ENCODE data around the gene NFIX. TPM values are rescaled to one million over a fixed set of nuclear protein-coding genes. Genes with fewer than 3 reads are reported as not detected.
"Not testable (repeated sequence)": the region's sequence is repeated elsewhere in the genome, so short reads cannot be mapped to it uniquely, and the experiment has no call there.

NFIX gene
- total and polyA plus RNA-seq, 4 donors = 26.0 to 190 (median 89.6) TPM

DNA sequence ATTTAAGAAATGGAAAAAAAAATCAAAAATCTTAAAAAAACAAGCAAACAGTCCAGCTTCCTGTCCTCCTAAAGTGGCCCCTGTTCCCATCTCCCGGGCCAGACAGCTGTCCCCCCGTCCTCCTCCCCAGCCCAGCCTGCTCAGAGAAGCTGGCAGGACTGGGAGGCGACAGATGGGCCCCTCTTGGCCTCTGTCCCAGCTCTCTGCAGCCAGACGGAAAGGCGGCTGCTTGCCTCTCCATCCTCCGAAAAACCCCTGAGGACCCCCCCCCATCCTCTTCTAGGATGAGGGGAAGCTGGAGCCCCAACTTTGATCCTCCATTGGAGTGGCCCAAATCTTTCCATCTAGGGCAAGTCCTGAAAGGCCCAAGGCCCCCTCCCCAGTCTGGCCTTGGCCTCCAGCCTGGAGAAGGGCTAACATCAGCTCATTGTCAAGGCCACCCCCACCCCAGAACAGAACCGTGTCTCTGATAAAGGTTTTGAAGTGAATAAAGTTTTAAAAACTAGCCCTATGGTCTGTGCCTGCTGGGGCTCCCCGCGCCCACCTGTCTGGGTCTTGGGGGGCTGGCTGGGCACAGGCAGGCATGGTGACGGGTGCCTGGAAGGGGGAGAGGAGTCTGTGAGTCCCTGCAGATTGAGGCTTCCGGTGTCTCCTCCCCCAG is 42.0 kb upstream of the NFIX start:
- DNase-seq (peak; percentile 90 to 94 (median 93)), ATAC-seq (ENCODE audit: insufficient read depth, low FRiP score) (no peak)
- Histone ChIP-seq H3K27ac (ENCODE audit: low read depth in 1 of 2, low read length in 1 of 2) (peak overlapping the region; percentile 52 to 79), H3K36me3 (ENCODE audit: control insufficient read depth in 4 of 4, insufficient read depth in 4 of 4, low read length in 4 of 4) (peaks cover 10 to 45% (median 27%) of the 10 kb centered on the region in 4 donors), H3K4me1 (ENCODE audit: control insufficient read depth in 5 of 5, insufficient read depth in 5 of 5, low read length in 5 of 5) (peaks cover 0 to 40% (median 11%) of the 10 kb centered on the region in 5 donors), H3K4me3 (no peak overlapping the region), H3K9me3 (ENCODE audit: control insufficient read depth in 4 of 4, insufficient read depth in 3 of 4, low read length in 3 of 4) (no peaks in the 10 kb centered on the region), H3K27me3 (ENCODE audit: control insufficient read depth in 3 of 3, insufficient read depth in 3 of 3, low read length in 2 of 3) (no peaks in the 10 kb centered on the region), H3K9ac (ENCODE audit: insufficient read depth in 1 of 2, low read length in 2 of 2) (no peak overlapping the region)
- TF ChIP-seq, protein P1, sequence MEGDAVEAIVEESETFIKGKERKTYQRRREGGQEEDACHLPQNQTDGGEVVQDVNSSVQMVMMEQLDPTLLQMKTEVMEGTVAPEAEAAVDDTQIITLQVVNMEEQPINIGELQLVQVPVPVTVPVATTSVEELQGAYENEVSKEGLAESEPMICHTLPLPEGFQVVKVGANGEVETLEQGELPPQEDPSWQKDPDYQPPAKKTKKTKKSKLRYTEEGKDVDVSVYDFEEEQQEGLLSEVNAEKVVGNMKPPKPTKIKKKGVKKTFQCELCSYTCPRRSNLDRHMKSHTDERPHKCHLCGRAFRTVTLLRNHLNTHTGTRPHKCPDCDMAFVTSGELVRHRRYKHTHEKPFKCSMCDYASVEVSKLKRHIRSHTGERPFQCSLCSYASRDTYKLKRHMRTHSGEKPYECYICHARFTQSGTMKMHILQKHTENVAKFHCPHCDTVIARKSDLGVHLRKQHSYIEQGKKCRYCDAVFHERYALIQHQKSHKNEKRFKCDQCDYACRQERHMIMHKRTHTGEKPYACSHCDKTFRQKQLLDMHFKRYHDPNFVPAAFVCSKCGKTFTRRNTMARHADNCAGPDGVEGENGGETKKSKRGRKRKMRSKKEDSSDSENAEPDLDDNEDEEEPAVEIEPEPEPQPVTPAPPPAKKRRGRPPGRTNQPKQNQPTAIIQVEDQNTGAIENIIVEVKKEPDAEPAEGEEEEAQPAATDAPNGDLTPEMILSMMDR (IDR thresholded peaks at IDR 0.05; ENCODE audit: control extremely low read depth, extremely low read depth) = no peak
- 51 to 53% methylated on average over 11 of the region's 11 CpGs for WGBS, 2 donors

DNA sequence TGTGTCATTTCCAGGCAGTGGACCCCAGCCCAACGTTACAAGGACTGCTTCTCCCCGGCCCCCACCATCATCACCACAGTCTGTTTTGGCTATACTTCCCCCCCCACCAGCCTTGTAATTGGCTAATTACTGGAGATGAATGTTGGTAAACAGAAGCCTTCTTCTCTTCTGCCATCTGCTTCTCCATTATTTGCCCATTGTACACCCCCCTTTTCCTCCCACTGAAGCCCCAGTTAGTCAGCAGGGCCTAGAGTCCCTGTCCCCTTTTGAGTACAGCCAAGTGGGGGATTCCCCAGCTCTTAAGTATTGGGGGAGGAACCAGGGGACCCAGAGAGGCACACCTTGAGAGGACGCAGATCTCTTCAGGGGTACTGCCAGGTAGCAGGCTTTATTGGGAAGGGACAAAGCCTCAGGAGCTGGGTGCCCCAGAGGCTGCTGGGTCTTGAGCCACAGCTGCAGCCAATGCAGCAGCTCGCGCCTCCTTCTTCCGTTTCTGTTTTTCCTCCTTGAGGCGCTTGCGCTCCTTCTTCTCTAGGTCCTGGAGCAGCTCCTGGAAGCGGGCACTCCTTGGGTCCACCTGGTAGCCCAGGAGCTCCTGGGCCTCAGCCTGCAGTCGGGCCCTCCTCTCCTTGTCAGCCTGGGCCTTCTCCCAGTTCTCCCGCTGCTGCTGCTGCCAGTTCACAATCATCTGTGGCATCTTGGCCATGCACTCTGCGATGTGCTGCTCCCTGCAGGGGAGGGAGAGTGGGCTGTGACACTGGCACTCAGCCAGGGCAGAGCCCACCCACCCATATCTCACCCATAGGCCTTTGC is 41.3 kb upstream of the NFIX start:
- DNase-seq (peak in 1 of 3 donors; percentile 38), ATAC-seq (ENCODE audit: insufficient read depth, low FRiP score) (no peak)
- TF ChIP-seq, protein P1 (IDR thresholded peaks at IDR 0.05; ENCODE audit: control extremely low read depth, extremely low read depth) = no peak
- peaks cover 3 to 38% (median 21%) of the 10 kb centered on the region in 4 donors for H3K36me3 ChIP-seq (ENCODE audit: control insufficient read depth in 4 of 4, insufficient read depth in 4 of 4, low read length in 4 of 4)
- H3K27ac ChIP-seq (ENCODE audit: low read depth in 1 of 2, low read length in 1 of 2) = peak overlapping the region in 1 of 2 donors; percentile 79
- 61 to 65% methylated on average over 12 of the region's 12 CpGs for WGBS, 2 donors
- no peaks in the 10 kb centered on the region for H3K9me3 ChIP-seq (ENCODE audit: control insufficient read depth in 4 of 4, insufficient read depth in 3 of 4, low read length in 3 of 4)
- no peak overlapping the region for H3K9ac ChIP-seq (ENCODE audit: insufficient read depth in 1 of 2, low read length in 2 of 2)
- H3K4me1 ChIP-seq (ENCODE audit: control insufficient read depth in 5 of 5, insufficient read depth in 5 of 5, low read length in 5 of 5) = peaks cover 0 to 40% (median 11%) of the 10 kb centered on the region in 5 donors
- no peaks in the 10 kb centered on the region for H3K27me3 ChIP-seq (ENCODE audit: control insufficient read depth in 3 of 3, insufficient read depth in 3 of 3, low read length in 2 of 3)
- H3K4me3 ChIP-seq = no peak overlapping the region

DNA sequence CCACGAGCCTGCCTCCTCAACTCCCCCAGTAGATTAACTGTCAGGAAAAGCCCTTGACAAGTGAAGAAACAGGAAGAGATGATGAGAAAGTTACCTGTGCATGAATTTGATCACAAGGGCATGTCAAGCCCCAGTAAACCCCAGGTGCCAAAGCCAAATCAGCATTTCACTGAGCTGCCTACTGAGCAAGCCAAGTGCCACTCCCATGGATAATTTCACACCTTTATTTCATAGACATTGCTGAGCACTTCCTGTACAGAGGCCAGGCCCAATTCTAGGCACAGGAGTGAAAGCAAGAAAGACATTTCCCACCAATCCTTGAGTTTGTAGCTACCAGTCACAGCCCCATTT is 40.7 kb upstream of the NFIX start:
- ATAC-seq (ENCODE audit: insufficient read depth, low FRiP score) = no peak
- WGBS, 2 donors = 26 to 44% methylated on average over 1 of the region's 1 CpG
- TF ChIP-seq, protein P1 (IDR thresholded peaks at IDR 0.05; ENCODE audit: control extremely low read depth, extremely low read depth) = no peak
- no peak for DNase-seq
- no peak overlapping the region for H3K9ac ChIP-seq (ENCODE audit: insufficient read depth in 1 of 2, low read length in 2 of 2)
- H3K27me3 ChIP-seq (ENCODE audit: control insufficient read depth in 3 of 3, insufficient read depth in 3 of 3, low read length in 2 of 3) = no peaks in the 10 kb centered on the region
- H3K4me3 ChIP-seq = no peak overlapping the region
- no peaks in the 10 kb centered on the region for H3K9me3 ChIP-seq (ENCODE audit: control insufficient read depth in 4 of 4, insufficient read depth in 3 of 4, low read length in 3 of 4)
- H3K36me3 ChIP-seq (ENCODE audit: control insufficient read depth in 4 of 4, insufficient read depth in 4 of 4, low read length in 4 of 4) = peaks cover 0 to 32% (median 17%) of the 10 kb centered on the region in 4 donors
- peaks cover 0 to 40% (median 11%) of the 10 kb centered on the region in 5 donors for H3K4me1 ChIP-seq (ENCODE audit: control insufficient read depth in 5 of 5, insufficient read depth in 5 of 5, low read length in 5 of 5)
- no peak overlapping the region for H3K27ac ChIP-seq (ENCODE audit: low read depth in 1 of 2, low read length in 1 of 2)

DNA sequence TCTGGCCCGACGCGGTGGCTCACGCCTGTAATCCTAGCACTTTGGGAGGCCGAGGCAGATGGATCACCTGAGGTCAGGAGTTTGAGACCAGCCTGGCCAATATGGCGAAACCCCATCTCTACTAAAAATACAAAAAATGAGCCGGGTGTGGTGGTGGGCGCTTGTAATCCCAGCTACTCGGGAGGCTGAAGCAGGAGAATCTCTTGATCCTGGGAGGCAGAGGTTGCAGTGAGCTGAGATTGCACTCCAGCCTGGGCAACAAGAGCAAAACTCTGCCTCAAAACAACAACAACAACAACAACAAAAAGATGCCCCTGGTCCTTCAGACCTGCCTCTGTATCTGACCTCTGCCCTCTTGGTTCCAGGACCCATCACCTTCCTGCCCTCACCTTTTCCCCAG is 39.7 kb upstream of the NFIX start:
- Histone ChIP-seq H3K36me3 (ENCODE audit: control insufficient read depth in 4 of 4, insufficient read depth in 4 of 4, low read length in 4 of 4) (peaks cover 0 to 24% (median 14%) of the 10 kb centered on the region in 4 donors), H3K4me1 (ENCODE audit: control insufficient read depth in 5 of 5, insufficient read depth in 5 of 5, low read length in 5 of 5) (peaks cover 0 to 40% (median 11%) of the 10 kb centered on the region in 5 donors), H3K27ac (ENCODE audit: low read depth in 1 of 2, low read length in 1 of 2) (peak overlapping the region in 1 of 2 donors; percentile 2)
- H3K27me3 ChIP-seq (ENCODE audit: control insufficient read depth in 3 of 3, insufficient read depth in 3 of 3, low read length in 2 of 3); H3K9ac ChIP-seq (ENCODE audit: insufficient read depth in 1 of 2, low read length in 2 of 2); H3K4me3 ChIP-seq; H3K9me3 ChIP-seq (ENCODE audit: control insufficient read depth in 4 of 4, insufficient read depth in 3 of 4, low read length in 3 of 4); ATAC-seq (ENCODE audit: insufficient read depth, low FRiP score); DNase-seq: not testable (repeated sequence)
- 88 to 90% methylated on average over 9 of the region's 9 CpGs for WGBS, 2 donors
